ENCODE data around the gene MED23. TPM values are rescaled to one million over a fixed set of nuclear protein-coding genes. Genes with fewer than 3 reads are reported as not detected.

Gene MED23
- total RNA-seq, 2 experiments from 2014 or later: 30.2 to 34.2 TPM

DNA sequence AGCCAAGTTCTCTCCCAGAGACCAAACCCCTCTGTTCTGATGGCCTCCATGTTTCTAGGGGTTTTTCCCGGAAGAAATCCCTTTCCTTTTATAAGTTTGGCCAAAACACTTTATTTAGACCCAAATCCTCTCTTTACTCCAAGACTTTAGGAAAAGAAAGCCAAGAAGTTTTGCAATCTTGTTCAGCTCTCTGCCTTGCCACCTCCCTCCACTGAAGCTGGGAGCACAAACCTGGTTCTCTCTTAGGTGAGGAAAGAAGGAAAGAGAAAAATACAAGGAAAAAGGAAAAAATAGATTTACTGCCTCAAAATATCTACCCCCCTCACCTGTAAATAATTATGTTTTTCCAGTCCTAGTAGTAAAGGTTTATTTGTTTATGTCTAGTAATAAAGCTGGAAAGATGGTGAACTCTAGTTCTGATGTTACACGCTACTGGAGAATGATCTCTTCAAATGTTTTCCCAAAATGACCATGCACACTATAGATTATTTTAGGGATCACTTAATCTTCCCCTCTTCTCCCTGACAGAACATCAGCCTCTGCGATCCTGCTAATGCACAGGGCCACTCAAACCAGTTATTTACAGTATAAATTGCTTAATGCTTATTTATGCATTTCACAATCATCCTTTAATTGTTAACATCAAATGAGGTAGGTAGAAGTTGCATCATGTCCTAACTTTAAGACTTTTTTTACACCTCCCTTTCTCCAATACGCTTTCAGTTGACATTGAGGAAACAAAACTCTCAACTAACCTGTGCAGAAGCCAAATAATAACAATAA is 65.9 kb downstream of the MED23 start:
- Histone ChIP-seq H3K9me3 (ENCODE audit: low read length) (no peaks in the 10 kb centered on the region), H3K4me3 (ENCODE audit: low read depth, low read length, poor library complexity, severe bottlenecking) (no peak overlapping the region), H3K9me2 (ENCODE audit: insufficient read depth, low read length) (no peaks in the 10 kb centered on the region), H3K27ac (ENCODE audit: low read depth, low read length, poor library complexity, severe bottlenecking) (no peak overlapping the region), H3K79me2 (ENCODE audit: insufficient read depth, low read depth, low read length) (no peaks in the 10 kb centered on the region), H3K4me2 (ENCODE audit: low read length) (no peak overlapping the region), H4K20me1 (ENCODE audit: insufficient read depth, low read length) (no peaks in the 10 kb centered on the region), H3K36me3 (ENCODE audit: insufficient read depth, low read length) (no peaks in the 10 kb centered on the region), H3K4me1 (ENCODE audit: insufficient read depth, low read length, poor library complexity, severe bottlenecking) (no peaks in the 10 kb centered on the region), H2AFZ (ENCODE audit: low read length) (no peak overlapping the region)
- POLR2A ChIA-PET: interaction anchor here (1.8 kb wide), 1 partner anchor 14 kb away, joined by 4 read pairs; no protein-coding TSS in a partner anchor
- intact Hi-C loops (cut with micrococcal nuclease; ENCODE audit: unreplicated experiment): no loop called here
- no TSS peak for BruUV-seq (replicated peaks)
- CTCF ChIA-PET (ENCODE audit: unreplicated experiment): no interaction called here
- TF ChIP-seq, protein P1, sequence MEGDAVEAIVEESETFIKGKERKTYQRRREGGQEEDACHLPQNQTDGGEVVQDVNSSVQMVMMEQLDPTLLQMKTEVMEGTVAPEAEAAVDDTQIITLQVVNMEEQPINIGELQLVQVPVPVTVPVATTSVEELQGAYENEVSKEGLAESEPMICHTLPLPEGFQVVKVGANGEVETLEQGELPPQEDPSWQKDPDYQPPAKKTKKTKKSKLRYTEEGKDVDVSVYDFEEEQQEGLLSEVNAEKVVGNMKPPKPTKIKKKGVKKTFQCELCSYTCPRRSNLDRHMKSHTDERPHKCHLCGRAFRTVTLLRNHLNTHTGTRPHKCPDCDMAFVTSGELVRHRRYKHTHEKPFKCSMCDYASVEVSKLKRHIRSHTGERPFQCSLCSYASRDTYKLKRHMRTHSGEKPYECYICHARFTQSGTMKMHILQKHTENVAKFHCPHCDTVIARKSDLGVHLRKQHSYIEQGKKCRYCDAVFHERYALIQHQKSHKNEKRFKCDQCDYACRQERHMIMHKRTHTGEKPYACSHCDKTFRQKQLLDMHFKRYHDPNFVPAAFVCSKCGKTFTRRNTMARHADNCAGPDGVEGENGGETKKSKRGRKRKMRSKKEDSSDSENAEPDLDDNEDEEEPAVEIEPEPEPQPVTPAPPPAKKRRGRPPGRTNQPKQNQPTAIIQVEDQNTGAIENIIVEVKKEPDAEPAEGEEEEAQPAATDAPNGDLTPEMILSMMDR (conservative IDR thresholded peaks at IDR 0.05; ENCODE audit: low read length): no peak
- no peak for TF ChIP-seq EZH2phosphoT487 (IDR thresholded peaks at IDR 0.05; ENCODE audit: borderline replicate concordance, low read depth, low read length)
- no peak for DNase-seq (ENCODE audit: low spot score)

DNA sequence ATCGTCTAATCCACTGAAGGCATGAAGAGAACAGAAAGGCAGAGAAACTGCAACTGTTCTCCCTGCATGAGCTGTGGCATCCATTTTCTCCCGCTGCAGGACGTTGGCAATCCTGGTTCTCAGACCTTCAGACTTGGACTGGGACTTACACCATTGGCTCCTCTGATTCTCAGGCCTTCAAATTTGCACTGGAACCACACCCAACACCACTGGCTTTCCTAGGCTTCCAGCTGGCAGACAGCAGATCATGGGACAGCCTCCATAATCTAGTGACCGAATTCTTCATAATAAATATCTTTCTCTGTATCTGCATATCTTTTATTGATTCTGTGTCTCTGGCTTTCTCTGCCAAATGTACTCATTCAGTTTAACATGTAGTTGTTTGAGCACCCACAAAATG is 69.1 kb downstream of the MED23 start:
- H3K9me2 ChIP-seq (ENCODE audit: insufficient read depth, low read length): no peaks in the 10 kb centered on the region
- POLR2A ChIA-PET: no interaction called here
- BruUV-seq (replicated peaks): no TSS peak
- H3K27ac ChIP-seq (ENCODE audit: low read depth, low read length, poor library complexity, severe bottlenecking): no peak overlapping the region
- no peaks in the 10 kb centered on the region for H3K9me3 ChIP-seq (ENCODE audit: low read length)
- no peak overlapping the region for H3K4me3 ChIP-seq (ENCODE audit: low read depth, low read length, poor library complexity, severe bottlenecking)
- TF ChIP-seq, protein P1 (conservative IDR thresholded peaks at IDR 0.05; ENCODE audit: low read length): no peak
- TF ChIP-seq EZH2phosphoT487 (IDR thresholded peaks at IDR 0.05; ENCODE audit: borderline replicate concordance, low read depth, low read length): no peak
- intact Hi-C loops (cut with micrococcal nuclease; ENCODE audit: unreplicated experiment): no loop called here
- H3K36me3 ChIP-seq (ENCODE audit: insufficient read depth, low read length): no peaks in the 10 kb centered on the region
- CTCF ChIA-PET (ENCODE audit: unreplicated experiment): no interaction called here
- no peaks in the 10 kb centered on the region for H4K20me1 ChIP-seq (ENCODE audit: insufficient read depth, low read length)
- no peak overlapping the region for H2AFZ ChIP-seq (ENCODE audit: low read length)
- no peak overlapping the region for H3K4me2 ChIP-seq (ENCODE audit: low read length)
- H3K79me2 ChIP-seq (ENCODE audit: insufficient read depth, low read depth, low read length): no peaks in the 10 kb centered on the region
- DNase-seq (ENCODE audit: low spot score): no peak
- no peaks in the 10 kb centered on the region for H3K4me1 ChIP-seq (ENCODE audit: insufficient read depth, low read length, poor library complexity, severe bottlenecking)

DNA sequence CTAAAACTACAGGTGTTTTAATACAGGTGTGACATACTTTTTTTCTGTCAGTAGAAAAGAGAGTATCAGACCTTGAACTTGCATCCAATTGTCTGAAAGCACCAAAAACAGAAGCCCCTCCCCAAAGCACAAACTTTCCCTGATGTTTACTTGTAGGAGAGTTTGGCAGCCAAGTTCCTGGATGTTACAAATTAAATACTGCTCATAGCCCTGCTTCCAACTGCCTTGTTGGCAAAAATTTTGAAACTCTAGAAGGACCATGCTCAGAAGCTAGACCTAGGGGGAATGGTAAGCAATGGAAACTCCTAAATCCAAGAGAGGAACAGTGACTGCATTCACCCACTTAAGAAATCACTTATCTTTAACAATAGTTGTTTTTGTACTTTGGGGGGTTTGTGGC is 72.0 kb downstream of the MED23 start:
- CTCF ChIA-PET (ENCODE audit: unreplicated experiment): no interaction called here
- no peak overlapping the region for H3K27ac ChIP-seq (ENCODE audit: low read depth, low read length, poor library complexity, severe bottlenecking)
- no peaks in the 10 kb centered on the region for H3K79me2 ChIP-seq (ENCODE audit: insufficient read depth, low read depth, low read length)
- no peaks in the 10 kb centered on the region for H3K36me3 ChIP-seq (ENCODE audit: insufficient read depth, low read length)
- no peak for DNase-seq (ENCODE audit: low spot score)
- H3K9me2 ChIP-seq (ENCODE audit: insufficient read depth, low read length): no peaks in the 10 kb centered on the region
- H3K9me3 ChIP-seq (ENCODE audit: low read length): no peaks in the 10 kb centered on the region
- no peak overlapping the region for H3K4me2 ChIP-seq (ENCODE audit: low read length)
- no TSS peak for BruUV-seq (replicated peaks)
- H2AFZ ChIP-seq (ENCODE audit: low read length): no peak overlapping the region
- no peak overlapping the region for H3K4me3 ChIP-seq (ENCODE audit: low read depth, low read length, poor library complexity, severe bottlenecking)
- intact Hi-C loops (cut with micrococcal nuclease; ENCODE audit: unreplicated experiment): no loop called here
- no peaks in the 10 kb centered on the region for H3K4me1 ChIP-seq (ENCODE audit: insufficient read depth, low read length, poor library complexity, severe bottlenecking)
- POLR2A ChIA-PET: no interaction called here
- no peak for TF ChIP-seq EZH2phosphoT487 (IDR thresholded peaks at IDR 0.05; ENCODE audit: borderline replicate concordance, low read depth, low read length)
- TF ChIP-seq, protein P1 (conservative IDR thresholded peaks at IDR 0.05; ENCODE audit: low read length): no peak
- H4K20me1 ChIP-seq (ENCODE audit: insufficient read depth, low read length): no peaks in the 10 kb centered on the region
